ENCODE results near the gene PHLDB1. TPM values are rescaled to one million over a fixed set of nuclear protein-coding genes. Genes with fewer than 3 reads are reported as not detected.
A peak's percentile ranks its signal among the peaks of the same experiment; 100 is the strongest.
"Not testable (repeated sequence)": the region's sequence is repeated elsewhere in the genome, so short reads cannot be mapped to it uniquely, and the experiment has no call there.

The PHLDB1 gene
- total RNA-seq, 1 experiment from 2014 or later, result 55.3 TPM

GRCh38 chr11:118659314-118659952, 52.0 kb downstream of the PHLDB1 start:
- Histone ChIP-seq H3K4me3 (no peak overlapping the region), H3K9me3 (no peaks in the 10 kb centered on the region), H3K27me3 (no peaks in the 10 kb centered on the region), H3K36me3 (peaks cover 16% of the 10 kb centered on the region)
- DNase-seq, result peak; percentile 82

GRCh38 chr11:118659953-118660680, 52.7 kb downstream of the PHLDB1 start:
- H3K27me3 ChIP-seq, result no peaks in the 10 kb centered on the region
- no peak overlapping the region for H3K4me3 ChIP-seq
- no peak for DNase-seq
- H3K36me3 ChIP-seq, result peaks cover 12% of the 10 kb centered on the region
- no peaks in the 10 kb centered on the region for H3K9me3 ChIP-seq

- Histone ChIP-seq H3K36me3 (peaks cover 4% of the 10 kb centered on the region), H3K4me3 (no peak overlapping the region), H3K27me3 (no peaks in the 10 kb centered on the region), H3K9me3 (no peaks in the 10 kb centered on the region)
- DNase-seq, result no peak
Measured at GRCh38 chr11:118660681-118661424, 53.4 kb downstream of the PHLDB1 start.

GRCh38 chr11:118661425-118662301, 54.2 kb downstream of the PHLDB1 start:
- Histone ChIP-seq H3K9me3 (no peaks in the 10 kb centered on the region), H3K36me3 (no peaks in the 10 kb centered on the region; the same call in 1 of the 2 replicates), H3K27me3 (no peaks in the 10 kb centered on the region), H3K4me3 (no peak overlapping the region)
- DNase-seq, result no peak

- DNase-seq, result no peak
- Histone ChIP-seq H3K4me3 (no peak overlapping the region), H3K9me3 (no peaks in the 10 kb centered on the region), H3K36me3 (no peaks in the 10 kb centered on the region), H3K27me3 (no peaks in the 10 kb centered on the region)
Measured at GRCh38 chr11:118662401-118663271, 55.2 kb downstream of the PHLDB1 start.

- Histone ChIP-seq H3K27me3 (no peaks in the 10 kb centered on the region), H3K36me3 (no peaks in the 10 kb centered on the region), H3K9me3 (no peaks in the 10 kb centered on the region), H3K4me3 (no peak overlapping the region)
- no peak for DNase-seq
Measured at GRCh38 chr11:118663381-118663780, 56.0 kb downstream of the PHLDB1 start.

- DNase-seq, result no peak
- no peak overlapping the region for H3K4me3 ChIP-seq
- H3K9me3 ChIP-seq, result no peaks in the 10 kb centered on the region
- H3K36me3 ChIP-seq, result no peaks in the 10 kb centered on the region
- H3K27me3 ChIP-seq, result no peaks in the 10 kb centered on the region
Measured at GRCh38 chr11:118663902-118664301, 56.5 kb downstream of the PHLDB1 start.

- no peak for DNase-seq
- Histone ChIP-seq H3K36me3 (no peaks in the 10 kb centered on the region), H3K4me3 (no peak overlapping the region), H3K9me3 (no peaks in the 10 kb centered on the region), H3K27me3 (no peaks in the 10 kb centered on the region; the same call in 1 of the 2 replicates)
Measured at GRCh38 chr11:118666371-118666770, 59.0 kb downstream of the PHLDB1 start.

GRCh38 chr11:118670063-118670462, 62.6 kb downstream of the PHLDB1 start:
- Histone ChIP-seq H3K36me3 (no peaks in the 10 kb centered on the region), H3K4me3 (no peak overlapping the region), H3K9me3 (no peaks in the 10 kb centered on the region), H3K27me3 (no peaks in the 10 kb centered on the region; the same call in 1 of the 2 replicates)
- no peak for DNase-seq

GRCh38 chr11:118671254-118671653, 63.8 kb downstream of the PHLDB1 start:
- Histone ChIP-seq H3K4me3 (no peak overlapping the region), H3K36me3 (no peaks in the 10 kb centered on the region), H3K27me3 (no peaks in the 10 kb centered on the region; the same call in 1 of the 2 replicates), H3K9me3 (no peaks in the 10 kb centered on the region)
- no peak for DNase-seq

GRCh38 chr11:118672846-118673245, 65.4 kb downstream of the PHLDB1 start:
- Histone ChIP-seq H3K4me3 (no peak overlapping the region), H3K27me3 (no peaks in the 10 kb centered on the region; the same call in 1 of the 2 replicates), H3K9me3 (no peaks in the 10 kb centered on the region), H3K36me3 (no peaks in the 10 kb centered on the region)
- DNase-seq, result no peak

GRCh38 chr11:118673361-118674081, 66.1 kb downstream of the PHLDB1 start:
- Histone ChIP-seq H3K4me3 (no peak overlapping the region), H3K36me3 (no peaks in the 10 kb centered on the region), H3K9me3 (no peaks in the 10 kb centered on the region), H3K27me3 (no peaks in the 10 kb centered on the region; the same call in 1 of the 2 replicates)
- no peak for DNase-seq

- Histone ChIP-seq H3K4me3 (no peak overlapping the region), H3K27me3 (no peaks in the 10 kb centered on the region; the same call in 1 of the 2 replicates), H3K36me3 (no peaks in the 10 kb centered on the region), H3K9me3 (no peaks in the 10 kb centered on the region)
- DNase-seq, result no peak
Measured at GRCh38 chr11:118674082-118674435, 66.6 kb downstream of the PHLDB1 start.

GRCh38 chr11:118677977-118678376, 70.6 kb downstream of the PHLDB1 start:
- H3K36me3 ChIP-seq, result no peaks in the 10 kb centered on the region
- no peak overlapping the region for H3K4me3 ChIP-seq
- no peaks in the 10 kb centered on the region for H3K9me3 ChIP-seq
- DNase-seq, result no peak
- H3K27me3 ChIP-seq, result no peaks in the 10 kb centered on the region

GRCh38 chr11:118678908-118679307, 71.5 kb downstream of the PHLDB1 start:
- not testable (repeated sequence) for H3K36me3 ChIP-seq, H3K27me3 ChIP-seq

More at GRCh38 chr11:118678908-118679307, 71.5 kb downstream of the PHLDB1 start:
- not testable (repeated sequence) for DNase-seq, H3K9me3 ChIP-seq, H3K4me3 ChIP-seq
